Neural cell (in vitro differentiated cells): ENCODE measurements around the gene SMPX. TPM values are rescaled to one million over a fixed set of nuclear protein-coding genes. Genes with fewer than 3 reads are reported as not detected.

Experiments used
- H2AFZ ChIP-seq: fragments of 200-600, 300-800 bp; sonication (generic), shearing (Covaris generic); 2 replicates; pipeline ENCODE4 v1.6.0; 2014; ENCODE audit warnings: low read depth, mild to moderate bottlenecking, antibody characterized with exemption, low read length, moderate library complexity
- H3F3A ChIP-seq: fragments of 200-600 bp; shearing (Covaris generic); 2 replicates; pipeline ENCODE4 v1.6.1; 2016; ENCODE audit warnings: mild to moderate bottlenecking, moderate library complexity, mixed read lengths, antibody characterized with exemption, low read length; ENCODE audit not compliant: insufficient read depth, poor library complexity, severe bottlenecking
- H3K27ac ChIP-seq: fragments of 200-600, 300-800 bp; sonication (generic), shearing (Covaris generic); 2 replicates; pipeline ENCODE4 v1.5.1; 2014; ENCODE audit warnings: mild to moderate bottlenecking, low read length, moderate library complexity
- H3K27me3 ChIP-seq: fragments of 300-800, 200-600 bp; sonication (generic), shearing (Covaris generic); 2 replicates; pipeline ENCODE4 v1.6.0; 2014; ENCODE audit warnings: mild to moderate bottlenecking, low read depth, low read length, moderate library complexity; ENCODE audit not compliant: insufficient read depth
- H3K36me3 ChIP-seq: fragments of 300-800, 200-600 bp; sonication (generic), shearing (Covaris generic); 2 replicates; pipeline ENCODE4 v1.5.1; 2014; ENCODE audit warnings: mild to moderate bottlenecking, antibody characterized with exemption, low read length, moderate library complexity; ENCODE audit not compliant: insufficient read depth
- H3K4me2 ChIP-seq: fragments of 300-800, 200-600 bp; sonication (generic), shearing (Covaris generic); 2 replicates; pipeline ENCODE4 v1.6.0; 2014; ENCODE audit warnings: mild to moderate bottlenecking, low read length
- H3K4me3 ChIP-seq: fragments of 300-800, 200-600 bp; sonication (generic), shearing (Covaris generic); 2 replicates; pipeline ENCODE4 v1.5.1; 2014; ENCODE audit warnings: mild to moderate bottlenecking, low read length, moderate library complexity
- H3K79me2 ChIP-seq: fragments of 200-600 bp; shearing (Covaris generic); replicated peaks from 2 replicates; pipeline ENCODE4 v1.6.0; 2014; ENCODE audit warnings: mild to moderate bottlenecking, low read length, moderate library complexity; ENCODE audit not compliant: insufficient read depth
- H3K9ac ChIP-seq: fragments of 300-800, 200-600 bp; sonication (generic), shearing (Covaris generic); 2 replicates; pipeline ENCODE4 v1.6.1; 2016; ENCODE audit warnings: mild to moderate bottlenecking, low read length, mixed read lengths
- H3K9me2 ChIP-seq: fragments of 200-600 bp; shearing (Covaris generic); 2 replicates; pipeline ENCODE4 v1.6.1; 2016; ENCODE audit warnings: mild to moderate bottlenecking, low read length, mixed read lengths; ENCODE audit not compliant: insufficient read depth
- H3K9me3 ChIP-seq: fragments of 200-600, 300-800 bp; sonication (generic), shearing (Covaris generic); 2 replicates; pipeline ENCODE4 v1.6.1; 2016; ENCODE audit warnings: mild to moderate bottlenecking, mixed run types, low read length, moderate library complexity, mixed read lengths
- H4K20me1 ChIP-seq: fragments of 200-600 bp; shearing (Covaris generic); 2 replicates; pipeline ENCODE4 v1.6.1; 2016; ENCODE audit warnings: mild to moderate bottlenecking, mixed run types; ENCODE audit not compliant: insufficient read depth
- EP300 ChIP-seq: fragments of 450-650 bp; conservative IDR thresholded peaks from 2 replicates; pipeline ENCODE4 v1.6.1; 2014; ENCODE audit warnings: antibody characterized with exemption, mild to moderate bottlenecking, moderate library complexity; ENCODE audit not compliant: poor library complexity, severe bottlenecking
- EZH2 ChIP-seq: fragments of 200-600, 300-800 bp; shearing (Covaris generic), sonication (generic); IDR thresholded peaks from 2 replicates; pipeline ENCODE4 v1.6.1; 2014; ENCODE audit warnings: antibody characterized with exemption, low read length, borderline replicate concordance, mild to moderate bottlenecking; ENCODE audit not compliant: insufficient read depth, poor library complexity, severe bottlenecking
- MXI1 ChIP-seq: fragments of 450-650 bp; conservative IDR thresholded peaks from 2 replicates; pipeline ENCODE4 v1.6.1; 2014; ENCODE audit warnings: antibody characterized with exemption, mild to moderate bottlenecking; ENCODE audit not compliant: poor library complexity, severe bottlenecking
- POLR2AphosphoS5 ChIP-seq: IDR thresholded peaks from 2 replicates; pipeline ENCODE4 v1.6.1; 2012
- RAD21 ChIP-seq: fragments of 450-650 bp; conservative IDR thresholded peaks from 2 replicates; pipeline ENCODE4 v1.6.1; 2014; ENCODE audit warnings: antibody characterized with exemption, mild to moderate bottlenecking, moderate library complexity
- SMC3 ChIP-seq: fragments of 450-650 bp; conservative IDR thresholded peaks from 2 replicates; pipeline ENCODE4 v1.6.1; 2014; ENCODE audit warnings: antibody characterized with exemption, mild to moderate bottlenecking, moderate library complexity; ENCODE audit not compliant: poor library complexity
- TAF1 ChIP-seq: IDR thresholded peaks from 2 replicates; pipeline ENCODE4 v1.6.1; 2012; ENCODE audit warnings: low read depth
- polyA plus RNA-seq: library from polyadenylated mRNA; depleted of rRNA; stranded (reverse); fragments of >200 nt; gene quantifications from 2 replicates; pipeline ENCODE4 v1.2.3, GENCODE V29; 2014
- TF ChIP-seq, protein P1 (sequence below): fragments of 450-650 bp; IDR thresholded peaks from 2 replicates; pipeline ENCODE4 v1.5.1; 2014; ENCODE audit warnings: antibody characterized with exemption, mild to moderate bottlenecking, moderate library complexity; ENCODE audit not compliant: poor library complexity, severe bottlenecking
- TF ChIP-seq, protein P2 (sequence below): IDR thresholded peaks from 2 replicates; pipeline ENCODE4 v1.6.1; 2012; ENCODE audit warnings: borderline replicate concordance

Gene SMPX
- polyA plus RNA-seq, 1 donor from 2014 or later = 0.53 TPM

GRCh38 chrX:21756785-21757529 lies 959 bp downstream of the SMPX start:
- TF ChIP-seq POLR2AphosphoS5 = no peak
- TF ChIP-seq TAF1 = no peak
- no peak for TF ChIP-seq SMC3
- TF ChIP-seq MXI1 = no peak
- TF ChIP-seq RAD21 = no peak
- TF ChIP-seq, protein P1, sequence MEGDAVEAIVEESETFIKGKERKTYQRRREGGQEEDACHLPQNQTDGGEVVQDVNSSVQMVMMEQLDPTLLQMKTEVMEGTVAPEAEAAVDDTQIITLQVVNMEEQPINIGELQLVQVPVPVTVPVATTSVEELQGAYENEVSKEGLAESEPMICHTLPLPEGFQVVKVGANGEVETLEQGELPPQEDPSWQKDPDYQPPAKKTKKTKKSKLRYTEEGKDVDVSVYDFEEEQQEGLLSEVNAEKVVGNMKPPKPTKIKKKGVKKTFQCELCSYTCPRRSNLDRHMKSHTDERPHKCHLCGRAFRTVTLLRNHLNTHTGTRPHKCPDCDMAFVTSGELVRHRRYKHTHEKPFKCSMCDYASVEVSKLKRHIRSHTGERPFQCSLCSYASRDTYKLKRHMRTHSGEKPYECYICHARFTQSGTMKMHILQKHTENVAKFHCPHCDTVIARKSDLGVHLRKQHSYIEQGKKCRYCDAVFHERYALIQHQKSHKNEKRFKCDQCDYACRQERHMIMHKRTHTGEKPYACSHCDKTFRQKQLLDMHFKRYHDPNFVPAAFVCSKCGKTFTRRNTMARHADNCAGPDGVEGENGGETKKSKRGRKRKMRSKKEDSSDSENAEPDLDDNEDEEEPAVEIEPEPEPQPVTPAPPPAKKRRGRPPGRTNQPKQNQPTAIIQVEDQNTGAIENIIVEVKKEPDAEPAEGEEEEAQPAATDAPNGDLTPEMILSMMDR = no peak
- no peak for TF ChIP-seq EZH2
- TF ChIP-seq EP300 = no peak
- TF ChIP-seq, protein P2, sequence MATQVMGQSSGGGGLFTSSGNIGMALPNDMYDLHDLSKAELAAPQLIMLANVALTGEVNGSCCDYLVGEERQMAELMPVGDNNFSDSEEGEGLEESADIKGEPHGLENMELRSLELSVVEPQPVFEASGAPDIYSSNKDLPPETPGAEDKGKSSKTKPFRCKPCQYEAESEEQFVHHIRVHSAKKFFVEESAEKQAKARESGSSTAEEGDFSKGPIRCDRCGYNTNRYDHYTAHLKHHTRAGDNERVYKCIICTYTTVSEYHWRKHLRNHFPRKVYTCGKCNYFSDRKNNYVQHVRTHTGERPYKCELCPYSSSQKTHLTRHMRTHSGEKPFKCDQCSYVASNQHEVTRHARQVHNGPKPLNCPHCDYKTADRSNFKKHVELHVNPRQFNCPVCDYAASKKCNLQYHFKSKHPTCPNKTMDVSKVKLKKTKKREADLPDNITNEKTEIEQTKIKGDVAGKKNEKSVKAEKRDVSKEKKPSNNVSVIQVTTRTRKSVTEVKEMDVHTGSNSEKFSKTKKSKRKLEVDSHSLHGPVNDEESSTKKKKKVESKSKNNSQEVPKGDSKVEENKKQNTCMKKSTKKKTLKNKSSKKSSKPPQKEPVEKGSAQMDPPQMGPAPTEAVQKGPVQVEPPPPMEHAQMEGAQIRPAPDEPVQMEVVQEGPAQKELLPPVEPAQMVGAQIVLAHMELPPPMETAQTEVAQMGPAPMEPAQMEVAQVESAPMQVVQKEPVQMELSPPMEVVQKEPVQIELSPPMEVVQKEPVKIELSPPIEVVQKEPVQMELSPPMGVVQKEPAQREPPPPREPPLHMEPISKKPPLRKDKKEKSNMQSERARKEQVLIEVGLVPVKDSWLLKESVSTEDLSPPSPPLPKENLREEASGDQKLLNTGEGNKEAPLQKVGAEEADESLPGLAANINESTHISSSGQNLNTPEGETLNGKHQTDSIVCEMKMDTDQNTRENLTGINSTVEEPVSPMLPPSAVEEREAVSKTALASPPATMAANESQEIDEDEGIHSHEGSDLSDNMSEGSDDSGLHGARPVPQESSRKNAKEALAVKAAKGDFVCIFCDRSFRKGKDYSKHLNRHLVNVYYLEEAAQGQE = no peak
- Histone ChIP-seq H3K9ac (no peak overlapping the region), H3K27me3 (no peaks in the 10 kb centered on the region), H3K4me2 (no peak overlapping the region), H3F3A (no peaks in the 10 kb centered on the region), H3K27ac (no peak overlapping the region), H3K79me2 (no peaks in the 10 kb centered on the region), H3K4me3 (no peak overlapping the region), H3K9me3 (no peaks in the 10 kb centered on the region), H2AFZ (no peak overlapping the region), H4K20me1 (no peaks in the 10 kb centered on the region), H3K9me2 (no peaks in the 10 kb centered on the region), H3K36me3 (no peaks in the 10 kb centered on the region)

- Histone ChIP-seq H3K27ac (no peak overlapping the region), H3K4me3 (no peak overlapping the region), H3K27me3 (no peaks in the 10 kb centered on the region), H3K9me2 (no peaks in the 10 kb centered on the region), H3K9me3 (no peaks in the 10 kb centered on the region), H3K36me3 (no peaks in the 10 kb centered on the region), H4K20me1 (no peaks in the 10 kb centered on the region), H2AFZ (no peak overlapping the region), H3K79me2 (no peaks in the 10 kb centered on the region), H3F3A (no peaks in the 10 kb centered on the region), H3K4me2 (no peak overlapping the region), H3K9ac (no peak overlapping the region)
- no peak for TF ChIP-seq SMC3
- no peak for TF ChIP-seq MXI1
- TF ChIP-seq, protein P1 = no peak
- TF ChIP-seq EP300 = no peak
- no peak for TF ChIP-seq EZH2
- no peak for TF ChIP-seq RAD21
- TF ChIP-seq TAF1 = no peak
- TF ChIP-seq, protein P2 = no peak
- TF ChIP-seq POLR2AphosphoS5 = no peak
These were observed 8.0 kb downstream of the SMPX start for GRCh38 chrX:21749924-21750323.
